Adrenal gland (tissue), 12 donors: Measurements from ENCODE around the gene IGSF22. TPM values are rescaled to one million over a fixed set of nuclear protein-coding genes. Genes with fewer than 3 reads are reported as not detected.

Experiments
- DNase-seq, 7 donors: peaks; one replicate each; pipeline ENCODE4 v3.0.0-alpha.2; 2019 to 2020
- H3K27ac ChIP-seq, 5 donors: fragments of 200-600 bp; sonication (generic) in 4 of 5; 1 replicate in 3 of 5; 2 replicates in 2 of 5; pipeline versions ENCODE4 v1.5.1 to v1.8.0; 2016 to 2020; ENCODE audit warnings: mild to moderate bottlenecking in 1 of 5
- H3K27me3 ChIP-seq: fragments of 200-600 bp; 2 replicates; pipeline ENCODE4 v1.8.0; 2021
- H3K36me3 ChIP-seq, 2 donors: fragments of 200-600 bp; replicated peaks in 1 of 2; 1 replicate in 1 of 2; 2 replicates in 1 of 2; pipeline versions ENCODE4 v1.5.1 to v1.8.0; 2018 to 2022
- H3K4me1 ChIP-seq, 2 donors: fragments of 200-600 bp; replicated peaks in 1 of 2; 1 replicate in 1 of 2; 2 replicates in 1 of 2; pipeline versions ENCODE4 v1.5.1 to v1.8.0; 2018 to 2021
- H3K4me3 ChIP-seq, 4 donors: fragments of 200-600 bp; sonication (generic) in 3 of 4; one replicate each; pipeline ENCODE4 v1.5.1; 2016 to 2018
- H3K9me3 ChIP-seq, 3 donors: fragments of 200-600 bp; sonication (generic) in 1 of 3; replicated peaks in 1 of 3; 1 replicate in 2 of 3; 2 replicates in 1 of 3; pipeline versions ENCODE4 v1.5.1 to v1.8.0; 2016 to 2021
- CTCF ChIP-seq, 6 experiments: fragments of 450-650 bp in 4 of 6; fragments of 200-600 bp in 2 of 6; sonication (generic) in 1 of 6; IDR thresholded peaks; 1 replicate in 5 of 6; 2 replicates in 1 of 6; pipeline versions ENCODE4 v1.5.1 to v1.8.0; 2016 to 2021; ENCODE audit warnings: antibody characterized with exemption in 6 of 6, mild to moderate bottlenecking in 2 of 6, moderate library complexity in 1 of 6
- POLR2A ChIP-seq, 2 donors: fragments of 450-650 bp; IDR thresholded peaks; one replicate each; pipeline ENCODE4 v1.6.1; 2017; ENCODE audit warnings: antibody characterized with exemption in 2 of 2, mild to moderate bottlenecking in 2 of 2, moderate library complexity in 1 of 2
- WGBS, 4 donors: extraction: QIAGEN DNeasy Blood & Tissue Kit in 2 of 4; methylation state at CpG; one replicate each; pipeline versions ENCODE4 v1.1.5 to v1.1.7; 2013 to 2017; 5-methylcytosine and 5-hydroxymethylcytosine counted together
- intact Hi-C, 2 donors: fragments of 100-400 bp; cut with DNase I; formaldehyde crosslinking; loops; one replicate each; pipeline versions ENCODE4 v1.14.1 to v1.15.0; 2022 to 2023
- polyA plus RNA-seq, 3 donors: library from polyadenylated mRNA; stranded (reverse); fragments of 200-250 nt in 2 of 3; fragments of 350-450 nt in 1 of 3; fragmentation: Illumina TruSeq in 1 of 3; extraction: RNeasy Lipid Tissue Mini Kit (QIAGEN cat#74804) in 1 of 3; gene quantifications; one replicate each; pipeline ENCODE4 v1.2.3, GENCODE V29; 2013 to 2014
- total RNA-seq, 9 donors: library from RNA; depleted of rRNA in 4 of 9; stranded (reverse); fragments of >200 nt in 4 of 9; fragments of 120-200 nt in 1 of 9; fragmentation: NEBNext Ultra II Directional in 1 of 9; extraction: Animal tissue kit (Norgen Biotek cat#: 25700) in 1 of 9; gene quantifications; one replicate each; pipeline versions ENCODE4 v1.1.0 to v1.2.4, GENCODE V29; 2013 to 2023
- donor health status: healthy with polysubstance abuse.
- donor health status: Bipolar disorder and iron deficiency.
- donor health status: DM: yes; HTN: yes; CAD: no.
- donor health status: DM: no; HTN: no; CAD: no.
- donor health status: DM: no; HTN: no; CAD: no.
- donor health status: DM: yes; HTN: yes; CAD: no.

IGSF22 gene
- total and polyA plus RNA-seq, 12 donors = 0.10 to 2.0 (median 0.97) TPM; not detected in 3

- peaks cover 0 to 11% of the 10 kb centered on the region in 2 donors for H3K4me1 ChIP-seq
- no peak for DNase-seq
- H3K27ac ChIP-seq = no peak overlapping the region
- 82 to 100% (median 91%) methylated on average over 1 of the region's 1 CpG for WGBS, 4 donors
- no peaks in the 10 kb centered on the region for H3K36me3 ChIP-seq
- no peaks in the 10 kb centered on the region for H3K27me3 ChIP-seq
- intact Hi-C loops = loop anchor here in 1 of 2 donors (10.0 kb wide), 1 partner anchor 177 kb away; no protein-coding TSS in a partner anchor
- no peak overlapping the region for H3K4me3 ChIP-seq
- no peak for TF ChIP-seq POLR2A (IDR thresholded peaks at IDR 0.05)
- peak in 1 of 6 experiments; percentile 7 for TF ChIP-seq CTCF (IDR thresholded peaks at IDR 0.05)
- no peaks in the 10 kb centered on the region for H3K9me3 ChIP-seq
These were observed 3.7 kb downstream of the IGSF22 start for GRCh38 chr11:18722293-18722637.

DNA sequence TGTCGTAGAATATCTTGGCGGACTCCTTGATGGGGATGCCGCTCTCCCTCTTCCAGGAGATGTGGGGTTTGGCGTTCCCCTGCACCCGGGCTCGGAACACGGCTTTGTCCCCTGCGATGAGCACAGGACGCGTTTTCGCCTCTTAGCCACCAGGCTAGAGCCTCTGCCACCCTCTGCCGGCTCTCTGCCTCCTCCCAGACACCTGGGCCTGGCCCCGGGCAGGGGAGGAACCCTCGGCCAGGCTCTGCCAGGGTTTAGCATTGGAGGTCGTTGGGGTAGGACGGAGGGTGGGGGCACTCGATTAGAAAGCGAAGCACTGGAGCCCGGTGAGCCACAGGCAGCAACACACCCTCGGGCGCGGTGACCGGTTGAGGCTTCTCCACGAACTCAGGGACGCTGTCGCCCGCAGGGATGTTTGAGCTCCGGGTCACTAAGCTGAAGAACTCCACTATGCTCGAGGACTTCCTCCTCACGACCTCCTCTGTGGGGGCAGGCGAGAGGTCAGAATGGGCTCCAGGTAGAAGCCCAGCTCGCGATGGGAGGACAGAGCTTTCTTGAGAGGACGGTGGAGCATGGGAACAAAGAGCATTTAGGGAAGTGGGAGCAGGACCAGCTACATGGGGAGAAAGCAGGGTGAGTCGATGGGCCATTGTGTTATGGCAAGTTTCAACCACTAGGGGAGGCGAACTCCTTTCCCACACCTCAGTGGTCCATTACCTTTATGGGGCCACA is 4.3 kb downstream of the IGSF22 start:
- intact Hi-C loops = loop anchor here in 1 of 2 donors (10.0 kb wide), 1 partner anchor 177 kb away; no protein-coding TSS in a partner anchor
- DNase-seq = peak in 5 of 7 donors; percentile 31 to 54 (median 40)
- Histone ChIP-seq H3K4me1 (peaks cover 0 to 11% of the 10 kb centered on the region in 2 donors), H3K9me3 (no peaks in the 10 kb centered on the region), H3K27me3 (no peaks in the 10 kb centered on the region), H3K36me3 (no peaks in the 10 kb centered on the region), H3K27ac (peak overlapping the region in 3 of 5 donors; percentile 26 to 75 (median 64)), H3K4me3 (peak overlapping the region in 3 of 4 donors; percentile 15 to 66 (median 55))
- TF ChIP-seq CTCF (IDR thresholded peaks at IDR 0.05) (peak; percentile 49 to 70 (median 64)), POLR2A (IDR thresholded peaks at IDR 0.05) (no peak)
- 11 to 19% (median 13%) methylated on average over 9 to 36 of the region's 36 CpGs for WGBS, 4 donors

DNA sequence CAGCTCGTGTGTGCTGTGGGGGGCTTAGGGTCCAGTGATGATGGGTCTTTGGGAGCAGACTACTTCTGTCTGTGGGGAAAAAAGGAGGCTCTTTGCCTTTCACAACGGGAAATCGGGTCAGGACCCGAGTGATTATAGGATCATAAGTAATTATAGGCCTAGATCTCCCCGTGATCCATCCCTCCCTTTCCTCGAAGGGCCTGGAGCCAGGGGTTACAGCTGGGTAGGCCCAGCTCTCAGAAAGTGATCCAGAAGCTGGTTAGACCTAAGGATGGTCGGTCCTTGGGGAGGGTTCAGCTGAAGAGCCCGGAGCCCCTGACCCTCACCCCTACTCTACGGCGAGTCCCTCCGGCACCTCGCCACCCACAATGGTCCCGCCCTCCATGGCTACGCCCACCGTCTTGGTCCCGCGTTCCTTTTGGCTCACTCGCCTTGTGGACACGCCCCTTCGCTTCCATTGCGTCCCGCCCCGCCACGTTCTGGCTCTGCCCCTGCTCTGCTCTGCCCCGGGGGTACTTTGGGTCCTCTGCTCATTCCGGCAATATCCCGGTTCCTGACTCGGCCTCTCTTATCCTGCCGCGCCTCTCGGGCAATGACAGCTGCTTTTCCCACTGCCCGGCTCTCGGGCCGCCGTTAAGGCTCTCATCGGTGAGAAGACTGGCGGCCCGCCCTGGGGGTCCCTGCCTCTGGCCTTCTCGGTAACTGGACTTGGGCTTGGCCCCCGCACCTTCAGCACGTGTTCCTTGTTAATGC is 5.0 kb downstream of the IGSF22 start:
- DNase-seq = peak; percentile 65 to 88 (median 77)
- peak overlapping the region in 3 of 5 donors; percentile 26 to 75 (median 64) for H3K27ac ChIP-seq
- no peaks in the 10 kb centered on the region for H3K36me3 ChIP-seq
- H3K27me3 ChIP-seq = no peaks in the 10 kb centered on the region
- no peak for TF ChIP-seq CTCF (IDR thresholded peaks at IDR 0.05)
- peak; percentile 16 to 24 for TF ChIP-seq POLR2A (IDR thresholded peaks at IDR 0.05)
- H3K4me3 ChIP-seq = peak overlapping the region in 3 of 4 donors; percentile 15 to 66 (median 55)
- WGBS, 4 donors = 4 to 7% (median 5%) methylated on average over 28 to 41 of the region's 41 CpGs
- intact Hi-C loops = loop anchor here in 1 of 2 donors (10.0 kb wide), 1 partner anchor 176 kb away; no protein-coding TSS in a partner anchor
- H3K9me3 ChIP-seq = no peaks in the 10 kb centered on the region
- H3K4me1 ChIP-seq = peaks cover 0 to 11% of the 10 kb centered on the region in 2 donors
